HepG2 (cell line): ENCODE results near the gene PTK7. TPM values are rescaled to one million over a fixed set of nuclear protein-coding genes. Genes with fewer than 3 reads are reported as not detected.
A peak's percentile ranks its signal among the peaks of the same experiment; 100 is the strongest.

Experiments used
- BCLAF1 ChIP-seq: fragments of 450-650 bp; IDR thresholded peaks from 2 replicates; pipeline ENCODE4 v1.6.1; 2017; ENCODE audit warnings: mild to moderate bottlenecking
- BRF2 ChIP-seq: sonication (generic); formaldehyde crosslinking; IDR thresholded peaks from 2 replicates; pipeline ENCODE4 v1.8.1; 2022; ENCODE audit warnings: mild to moderate bottlenecking, missing genetic modification reagents
- GATAD1 ChIP-seq: IDR thresholded peaks from 2 replicates; pipeline ENCODE4 v1.6.1; 2016; ENCODE audit warnings: missing genetic modification reagents, missing compliant biosample characterization
- HHEX ChIP-seq: IDR thresholded peaks from 2 replicates; pipeline ENCODE4 v1.6.1; 2016; ENCODE audit warnings: control low read depth
- JUN ChIP-seq: sonication (generic); formaldehyde crosslinking; IDR thresholded peaks from 2 replicates; pipeline ENCODE4 v1.4.0; 2020; ENCODE audit warnings: mild to moderate bottlenecking, missing genetic modification reagents
- KMT2B ChIP-seq: IDR thresholded peaks from 2 replicates; pipeline ENCODE4 v1.6.1; 2016; ENCODE audit warnings: missing genetic modification reagents, missing compliant biosample characterization
- MEIS1 ChIP-seq: sonication (generic); formaldehyde crosslinking; IDR thresholded peaks from 2 replicates; pipeline ENCODE4 v1.9.0; 2021; ENCODE audit warnings: mild to moderate bottlenecking, missing genetic modification reagents, moderate library complexity, borderline replicate concordance
- RXRB ChIP-seq: IDR thresholded peaks from 2 replicates; pipeline ENCODE4 v1.6.1; 2016; ENCODE audit warnings: borderline replicate concordance, missing genetic modification reagents, missing compliant biosample characterization
- SOX6 ChIP-seq, 2 experiments: fragments of 450-650 bp in 1 of 2; sonication (generic) in 1 of 2; formaldehyde crosslinking in 1 of 2; IDR thresholded peaks; 2 replicates each; pipeline versions ENCODE4 v1.4.0 to v1.6.1; 2017 to 2020; ENCODE audit warnings: antibody characterized with exemption in 1 of 2, mild to moderate bottlenecking in 1 of 2, missing genetic modification reagents in 1 of 2
- STAG1 ChIP-seq: sonication (generic); formaldehyde crosslinking; IDR thresholded peaks from 2 replicates; pipeline ENCODE4 v1.4.0; 2020; ENCODE audit warnings: missing genetic modification reagents
- THAP7 ChIP-seq: sonication (generic); formaldehyde crosslinking; IDR thresholded peaks from 2 replicates; pipeline ENCODE4 v1.8.1; 2023; ENCODE audit warnings: mild to moderate bottlenecking, missing genetic modification reagents
- YY1 ChIP-seq: IDR thresholded peaks from 2 replicates; pipeline ENCODE4 v1.6.1; 2011; ENCODE audit warnings: low read length, low read depth, moderate library complexity, mild to moderate bottlenecking; ENCODE audit not compliant: insufficient read depth, insufficient replicate concordance
- ZBTB46 ChIP-seq: sonication (generic); formaldehyde crosslinking; IDR thresholded peaks from 2 replicates; pipeline ENCODE4 v1.4.0; 2020; ENCODE audit warnings: mild to moderate bottlenecking, missing genetic modification reagents, borderline replicate concordance
- ZFP37 ChIP-seq: sonication (generic); formaldehyde crosslinking; IDR thresholded peaks from 2 replicates; pipeline ENCODE4 v1.4.0; 2020; ENCODE audit warnings: missing genetic modification reagents, borderline replicate concordance
- ZNF607 ChIP-seq: sonication (generic); formaldehyde crosslinking; IDR thresholded peaks from 2 replicates; pipeline ENCODE4 v1.5.1; 2020; ENCODE audit warnings: missing genetic modification reagents, mild to moderate bottlenecking, borderline replicate concordance
- polyA plus RNA-seq, 8 experiments: library from polyadenylated mRNA; depleted of rRNA in 3 of 8; stranded (reverse) in 7 of 8; unstranded in 1 of 8; fragments of >200 nt; fragmentation: Illumina TruSeq in 4 of 8; extraction: Trizol in 4 of 8; gene quantifications; 2 replicates each; pipeline versions ENCODE4 v1.2.1 to v1.2.3, GENCODE V29; 2011 to 2016; ENCODE audit warnings: low read depth in 4 of 8, missing spikeins in 1 of 8, mixed read lengths in 1 of 8; ENCODE audit not compliant: insufficient read depth in 1 of 8
- total RNA-seq, 5 experiments: library from RNA; depleted of rRNA; stranded (reverse); fragments of >200 nt; fragmentation: Illumina TruSeq; extraction: Trizol; gene quantifications; 2 replicates each; pipeline ENCODE4 v1.2.3, GENCODE V29; 2016; ENCODE audit warnings: low read depth in 1 of 5

Gene PTK7
- total and polyA plus RNA-seq, 2 of the 13 experiments (the other 11 are each of a cell fraction or from before 2014, with no cell fraction given): 98.5 to 99.8 TPM

GRCh38 chr6:43181942-43182860 is 106.1 kb downstream of the PTK7 start, which contains the start of gene CUL9 (continued):
- TF ChIP-seq ZBTB46 (CRISPR knock-in tag): 0 out of 2 replicates have a peak, but pooled peaks have one; percentile 71
- TF ChIP-seq RXRB: peak; percentile 81
- TF ChIP-seq SOX6 (IDR thresholded peaks at IDR 0.05): no peak
- TF ChIP-seq SOX6 (CRISPR knock-in tag; IDR thresholded peaks at IDR 0.05): peak; percentile 75; the same call in 1 of the 2 replicates
- peak; percentile 96 for TF ChIP-seq KMT2B (CRISPR knock-in tag)
- TF ChIP-seq ZFP37 (CRISPR knock-in tag): peak; percentile 83; the same call in 1 of the 2 replicates
- TF ChIP-seq BCLAF1: no peak
- peak; percentile 82 for TF ChIP-seq ZNF607 (CRISPR knock-in tag)
- peak; percentile 14 for TF ChIP-seq STAG1
- TF ChIP-seq THAP7 (CRISPR knock-in tag): peak; percentile 96
- peak; percentile 71; the same call in 1 of the 2 replicates for TF ChIP-seq JUN (CRISPR knock-in tag)
- peak; percentile 78 for TF ChIP-seq YY1
- peak; percentile 15; the same call in 1 of the 2 replicates for TF ChIP-seq BRF2
- TF ChIP-seq HHEX: no peak
- TF ChIP-seq GATAD1 (CRISPR knock-in tag): peak; percentile 95
- peak; percentile 84 for TF ChIP-seq MEIS1 (CRISPR knock-in tag)
